ENCODE measurements around the gene THOC3.
"Not testable (repeated sequence)": the region's sequence is repeated elsewhere in the genome, so short reads cannot be mapped to it uniquely, and the experiment has no call there.

The THOC3 gene

DNA sequence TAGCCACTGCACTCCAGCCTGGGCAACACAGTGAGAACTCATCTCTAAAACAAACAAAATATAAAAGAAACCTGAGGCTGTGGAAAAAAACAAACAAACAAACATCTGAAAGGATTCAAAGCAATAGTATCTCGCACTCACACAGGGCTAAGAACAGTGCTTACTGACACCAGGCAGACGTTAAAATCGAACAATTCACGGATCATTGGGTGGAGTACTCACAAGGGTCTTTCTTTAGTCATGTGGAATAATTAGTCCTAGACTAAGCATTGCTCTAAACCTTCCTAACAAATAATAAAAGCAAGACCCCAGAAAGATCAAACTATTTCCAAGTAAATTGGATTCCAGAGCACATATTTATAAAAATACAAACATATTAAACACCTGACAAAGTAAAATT lies 43.0 kb downstream of the THOC3 start:
- H3K4me2 ChIP-seq (ENCODE audit: low read depth, low read length, poor library complexity, severe bottlenecking); H4K20me1 ChIP-seq (ENCODE audit: low read depth, low read length); H2AFZ ChIP-seq (ENCODE audit: low read depth, low read length, severe bottlenecking); H3K27me3 ChIP-seq (ENCODE audit: low read length); H3K9me3 ChIP-seq (ENCODE audit: insufficient read depth, low read length); H3K27ac ChIP-seq (ENCODE audit: low read depth, low read length); H3K36me3 ChIP-seq (ENCODE audit: low read length); H3F3A ChIP-seq (ENCODE audit: insufficient read depth); H3K4me3 ChIP-seq (ENCODE audit: insufficient read depth, low read length, poor library complexity, severe bottlenecking); H3K9ac ChIP-seq (ENCODE audit: low read length); H3K79me2 ChIP-seq (ENCODE audit: insufficient read depth, low read length); H3K9me2 ChIP-seq (replicated peaks; ENCODE audit: insufficient read depth, low read length): not testable (repeated sequence)

DNA sequence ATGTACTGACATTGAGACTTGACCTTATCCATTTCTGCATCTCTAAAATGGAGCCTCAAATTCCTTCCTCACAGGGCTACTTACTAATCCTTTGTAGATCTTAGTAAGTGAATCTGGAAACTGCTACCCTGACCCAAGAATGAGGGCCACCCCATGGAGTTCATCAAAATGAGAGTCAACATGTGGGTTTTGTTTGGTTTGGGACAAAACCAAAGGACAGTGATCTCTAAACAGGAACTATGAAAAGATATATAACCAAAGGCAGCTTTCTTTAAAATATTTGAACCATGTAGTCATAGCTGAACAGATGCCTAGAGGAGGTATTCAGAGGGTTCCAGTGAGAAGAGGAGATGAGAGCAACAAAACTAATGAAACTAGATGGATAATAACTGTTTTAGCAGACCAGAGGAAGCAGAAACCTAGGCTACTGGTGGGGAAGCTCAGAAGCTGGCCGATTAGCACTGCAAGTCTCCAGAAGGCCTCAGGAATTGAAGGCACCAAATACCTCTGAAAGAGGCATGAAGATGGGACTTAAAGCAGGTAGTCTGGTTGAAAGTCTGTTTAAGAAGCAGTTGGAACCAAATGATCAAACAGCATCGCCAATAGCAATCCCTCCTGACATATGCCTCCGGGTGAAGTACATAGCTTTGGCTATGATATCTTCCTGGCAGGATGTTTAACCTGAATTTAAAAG lies 45.8 kb downstream of the THOC3 start:
- no peaks in the 10 kb centered on the region for H3K79me2 ChIP-seq (ENCODE audit: insufficient read depth, low read length)
- no peak overlapping the region for H3K9ac ChIP-seq (ENCODE audit: low read length)
- no peak overlapping the region for H3K4me2 ChIP-seq (ENCODE audit: low read depth, low read length, poor library complexity, severe bottlenecking)

DNA sequence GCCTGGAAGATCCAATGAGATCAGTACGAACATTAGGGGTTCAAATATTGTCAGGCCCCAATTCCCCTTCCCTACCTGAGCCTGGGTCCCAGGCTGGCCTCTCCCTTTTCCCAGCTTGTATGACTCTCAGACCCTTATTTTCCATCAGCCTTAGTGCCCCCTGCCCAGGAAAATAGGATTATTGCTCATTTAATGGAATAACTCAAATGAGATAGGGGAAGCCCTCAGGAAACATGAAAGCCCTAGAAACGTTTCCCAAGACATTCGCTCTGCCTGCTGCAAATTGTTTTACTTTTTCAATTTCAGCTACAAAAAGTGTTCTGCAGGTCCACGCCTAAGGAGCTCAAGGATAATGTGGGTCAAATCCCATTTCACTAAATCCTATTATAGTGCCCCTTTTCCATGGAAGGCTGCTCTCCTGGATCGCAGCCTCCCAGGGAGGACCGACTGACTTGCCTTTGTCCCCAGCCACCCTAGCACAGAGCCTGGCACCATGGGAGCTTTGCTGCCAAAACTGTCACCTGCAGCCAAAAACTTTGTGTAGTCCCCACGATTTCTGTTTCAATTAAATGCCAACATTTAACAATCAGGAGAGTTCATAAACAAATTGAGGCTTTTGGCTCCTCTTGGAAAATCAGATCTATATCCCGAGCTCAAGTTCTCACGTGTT lies 46.9 kb downstream of the THOC3 start:
- H3K9me3 ChIP-seq (ENCODE audit: insufficient read depth, low read length) = no peaks in the 10 kb centered on the region
- no peaks in the 10 kb centered on the region for H3K79me2 ChIP-seq (ENCODE audit: insufficient read depth, low read length)
- no peak overlapping the region for H3K4me2 ChIP-seq (ENCODE audit: low read depth, low read length, poor library complexity, severe bottlenecking)
- H3F3A ChIP-seq (ENCODE audit: insufficient read depth) = no peaks in the 10 kb centered on the region
- H3K4me3 ChIP-seq (ENCODE audit: insufficient read depth, low read length, poor library complexity, severe bottlenecking) = no peak overlapping the region
- no peaks in the 10 kb centered on the region for H3K36me3 ChIP-seq (ENCODE audit: low read length)
- no peak overlapping the region for H3K9ac ChIP-seq (ENCODE audit: low read length)
- H4K20me1 ChIP-seq (ENCODE audit: low read depth, low read length) = no peaks in the 10 kb centered on the region
- no peak overlapping the region for H3K27ac ChIP-seq (ENCODE audit: low read depth, low read length)
- no peaks in the 10 kb centered on the region for H3K27me3 ChIP-seq (ENCODE audit: low read length)
- no peak for TF ChIP-seq EZH2phosphoT487 (conservative IDR thresholded peaks at IDR 0.05; ENCODE audit: low read length)
- TF ChIP-seq, protein P1, sequence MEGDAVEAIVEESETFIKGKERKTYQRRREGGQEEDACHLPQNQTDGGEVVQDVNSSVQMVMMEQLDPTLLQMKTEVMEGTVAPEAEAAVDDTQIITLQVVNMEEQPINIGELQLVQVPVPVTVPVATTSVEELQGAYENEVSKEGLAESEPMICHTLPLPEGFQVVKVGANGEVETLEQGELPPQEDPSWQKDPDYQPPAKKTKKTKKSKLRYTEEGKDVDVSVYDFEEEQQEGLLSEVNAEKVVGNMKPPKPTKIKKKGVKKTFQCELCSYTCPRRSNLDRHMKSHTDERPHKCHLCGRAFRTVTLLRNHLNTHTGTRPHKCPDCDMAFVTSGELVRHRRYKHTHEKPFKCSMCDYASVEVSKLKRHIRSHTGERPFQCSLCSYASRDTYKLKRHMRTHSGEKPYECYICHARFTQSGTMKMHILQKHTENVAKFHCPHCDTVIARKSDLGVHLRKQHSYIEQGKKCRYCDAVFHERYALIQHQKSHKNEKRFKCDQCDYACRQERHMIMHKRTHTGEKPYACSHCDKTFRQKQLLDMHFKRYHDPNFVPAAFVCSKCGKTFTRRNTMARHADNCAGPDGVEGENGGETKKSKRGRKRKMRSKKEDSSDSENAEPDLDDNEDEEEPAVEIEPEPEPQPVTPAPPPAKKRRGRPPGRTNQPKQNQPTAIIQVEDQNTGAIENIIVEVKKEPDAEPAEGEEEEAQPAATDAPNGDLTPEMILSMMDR (IDR thresholded peaks at IDR 0.05; ENCODE audit: insufficient read depth, low read length, poor library complexity, severe bottlenecking) = no peak
- no peak overlapping the region for H2AFZ ChIP-seq (ENCODE audit: low read depth, low read length, severe bottlenecking)
- H3K9me2 ChIP-seq (replicated peaks; ENCODE audit: insufficient read depth, low read length) = no peaks in the 10 kb centered on the region

More for the DNA sequence above, 45.8 kb downstream of the THOC3 start:
- no peaks in the 10 kb centered on the region for H3K9me2 ChIP-seq (replicated peaks; ENCODE audit: insufficient read depth, low read length)
- no peaks in the 10 kb centered on the region for H3K9me3 ChIP-seq (ENCODE audit: insufficient read depth, low read length)
- TF ChIP-seq, protein P1 (IDR thresholded peaks at IDR 0.05; ENCODE audit: insufficient read depth, low read length, poor library complexity, severe bottlenecking) = no peak
- no peak for TF ChIP-seq EZH2phosphoT487 (conservative IDR thresholded peaks at IDR 0.05; ENCODE audit: low read length)
- H3K27me3 ChIP-seq (ENCODE audit: low read length) = no peaks in the 10 kb centered on the region
- H3K27ac ChIP-seq (ENCODE audit: low read depth, low read length) = no peak overlapping the region
- no peak overlapping the region for H3K4me3 ChIP-seq (ENCODE audit: insufficient read depth, low read length, poor library complexity, severe bottlenecking)
- no peak overlapping the region for H2AFZ ChIP-seq (ENCODE audit: low read depth, low read length, severe bottlenecking)
- H3K36me3 ChIP-seq (ENCODE audit: low read length) = no peaks in the 10 kb centered on the region
- no peaks in the 10 kb centered on the region for H4K20me1 ChIP-seq (ENCODE audit: low read depth, low read length)
- no peaks in the 10 kb centered on the region for H3F3A ChIP-seq (ENCODE audit: insufficient read depth)

DNA sequence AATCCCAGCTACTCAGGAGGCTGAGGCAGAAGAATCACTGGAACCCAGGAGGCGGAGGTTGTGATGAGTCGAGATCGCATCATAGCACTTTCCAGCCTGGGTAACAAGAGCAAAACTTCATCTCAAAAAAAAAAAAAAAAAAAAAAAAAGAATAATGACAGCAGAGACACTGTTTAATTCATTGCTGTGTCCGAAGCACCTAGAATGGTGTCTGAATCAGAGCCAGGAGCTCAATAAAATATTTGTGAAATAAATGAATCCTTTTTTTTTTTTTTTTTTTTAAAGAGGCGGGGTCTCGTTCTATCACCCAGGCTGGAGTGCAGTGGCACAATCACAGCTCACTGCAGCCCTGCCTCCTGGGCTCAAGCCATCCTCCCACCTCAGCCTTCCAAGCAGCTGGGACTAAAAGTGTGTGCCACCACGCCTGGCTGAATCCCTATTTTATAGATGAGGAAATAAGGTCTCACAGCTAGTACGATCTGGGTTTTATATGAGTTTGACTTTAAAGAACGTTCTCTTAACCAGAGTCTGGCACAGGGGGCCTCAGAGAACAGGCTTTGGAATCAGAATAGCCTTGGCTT lies 47.8 kb downstream of the THOC3 start:
- no peak overlapping the region for H3K4me2 ChIP-seq (ENCODE audit: low read depth, low read length, poor library complexity, severe bottlenecking)
- no peaks in the 10 kb centered on the region for H3K36me3 ChIP-seq (ENCODE audit: low read length)
- no peak overlapping the region for H3K9ac ChIP-seq (ENCODE audit: low read length)
- H3K79me2 ChIP-seq (ENCODE audit: insufficient read depth, low read length) = no peaks in the 10 kb centered on the region
- TF ChIP-seq, protein P1 (IDR thresholded peaks at IDR 0.05; ENCODE audit: insufficient read depth, low read length, poor library complexity, severe bottlenecking) = no peak
- no peak for TF ChIP-seq EZH2phosphoT487 (conservative IDR thresholded peaks at IDR 0.05; ENCODE audit: low read length)
- no peak overlapping the region for H2AFZ ChIP-seq (ENCODE audit: low read depth, low read length, severe bottlenecking)
- H4K20me1 ChIP-seq (ENCODE audit: low read depth, low read length) = no peaks in the 10 kb centered on the region
- no peaks in the 10 kb centered on the region for H3K9me2 ChIP-seq (replicated peaks; ENCODE audit: insufficient read depth, low read length)
- H3K27me3 ChIP-seq (ENCODE audit: low read length) = no peaks in the 10 kb centered on the region
- H3F3A ChIP-seq (ENCODE audit: insufficient read depth) = no peaks in the 10 kb centered on the region
- H3K27ac ChIP-seq (ENCODE audit: low read depth, low read length) = no peak overlapping the region
- no peaks in the 10 kb centered on the region for H3K9me3 ChIP-seq (ENCODE audit: insufficient read depth, low read length)
- no peak overlapping the region for H3K4me3 ChIP-seq (ENCODE audit: insufficient read depth, low read length, poor library complexity, severe bottlenecking)

DNA sequence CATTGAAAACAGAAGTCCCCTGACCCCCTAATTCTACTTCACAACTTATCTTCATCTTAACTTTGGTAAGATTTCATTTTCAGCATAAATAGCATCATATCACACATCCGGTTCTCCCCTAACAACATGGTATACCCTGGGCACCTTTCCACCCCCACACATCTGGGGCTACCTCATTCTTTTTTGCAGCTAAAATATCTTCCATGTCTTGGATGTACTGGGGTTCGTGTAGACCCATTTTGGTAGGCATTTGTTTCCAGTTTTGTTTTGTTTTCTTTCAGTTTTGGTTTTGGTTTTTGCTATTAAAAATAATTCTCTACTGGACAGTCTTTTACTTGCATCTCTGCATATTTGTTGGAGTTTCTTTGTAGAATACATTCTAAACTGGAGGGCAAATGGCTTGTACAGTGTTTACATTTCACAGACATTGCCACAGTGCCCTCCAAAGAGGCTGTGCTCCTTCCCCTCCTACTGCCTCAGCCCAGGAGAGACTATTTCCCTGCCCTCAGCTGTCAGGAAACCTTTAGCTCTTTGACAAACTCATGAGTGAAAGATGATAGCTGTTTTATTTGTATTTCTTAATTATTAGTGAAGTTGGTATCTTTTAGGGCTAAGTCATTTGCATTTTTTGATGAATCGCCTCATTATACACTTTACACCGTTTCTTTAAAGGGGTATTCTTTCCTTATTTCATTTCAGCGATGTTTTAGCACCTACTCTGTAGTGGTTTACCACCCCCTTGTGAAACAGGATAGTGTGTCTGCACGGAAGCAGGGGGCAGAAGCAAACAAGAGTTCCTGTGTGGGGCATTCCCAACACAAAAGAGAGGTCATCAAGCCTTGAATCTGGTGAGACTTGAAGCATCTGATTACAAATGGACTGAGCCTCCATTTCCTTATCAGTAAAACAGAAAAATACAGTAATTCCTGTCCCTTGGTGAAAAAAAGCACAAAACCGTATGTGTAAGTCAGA lies 52.8 kb downstream of the THOC3 start:
- H3K9me3 ChIP-seq (ENCODE audit: insufficient read depth, low read length); H3K9ac ChIP-seq (ENCODE audit: low read length); H3F3A ChIP-seq (ENCODE audit: insufficient read depth); H3K27ac ChIP-seq (ENCODE audit: low read depth, low read length); H4K20me1 ChIP-seq (ENCODE audit: low read depth, low read length); H3K27me3 ChIP-seq (ENCODE audit: low read length); H2AFZ ChIP-seq (ENCODE audit: low read depth, low read length, severe bottlenecking); H3K79me2 ChIP-seq (ENCODE audit: insufficient read depth, low read length); H3K4me3 ChIP-seq (ENCODE audit: insufficient read depth, low read length, poor library complexity, severe bottlenecking); H3K4me2 ChIP-seq (ENCODE audit: low read depth, low read length, poor library complexity, severe bottlenecking); H3K9me2 ChIP-seq (replicated peaks; ENCODE audit: insufficient read depth, low read length); H3K36me3 ChIP-seq (ENCODE audit: low read length): not testable (repeated sequence)
